Lung (tissue), 12 donors: ENCODE results near the gene SH3PXD2A. TPM values are rescaled to one million over a fixed set of nuclear protein-coding genes. Genes with fewer than 3 reads are reported as not detected.
A peak's percentile ranks its signal among the peaks of the same experiment; 100 is the strongest.

Experiments
- ATAC-seq: fragments of 200-7000 bp; cut with Tn5 transposase; one replicate; pipeline ENCODE4 v1.9.1; 2020; ENCODE audit warnings: moderate number of reproducible peaks; ENCODE audit not compliant: insufficient read depth, low FRiP score
- DNase-seq, 3 donors: peaks; one replicate each; pipeline ENCODE4 v3.0.0-alpha.2; 2013 to 2017
- H3K27ac ChIP-seq, 2 donors: one replicate each; pipeline ENCODE4 v1.5.1; 2013; ENCODE audit warnings: mild to moderate bottlenecking in 2 of 2, moderate library complexity in 2 of 2, control low read depth in 1 of 2, inconsistent platforms in 1 of 2, low read depth in 1 of 2, low read length in 1 of 2
- H3K27me3 ChIP-seq, 3 donors: one replicate each; pipeline ENCODE4 v1.5.1; 2013; ENCODE audit warnings: low read length in 2 of 3; ENCODE audit not compliant: control insufficient read depth in 3 of 3, insufficient read depth in 3 of 3
- H3K36me3 ChIP-seq, 4 donors: one replicate each; pipeline ENCODE4 v1.5.1; 2013; ENCODE audit warnings: low read length in 4 of 4, mild to moderate bottlenecking in 1 of 4, moderate library complexity in 1 of 4; ENCODE audit not compliant: control insufficient read depth in 4 of 4, insufficient read depth in 4 of 4
- H3K4me1 ChIP-seq, 5 donors: one replicate each; pipeline ENCODE4 v1.5.1; 2013; ENCODE audit warnings: low read length in 5 of 5, mild to moderate bottlenecking in 2 of 5, moderate library complexity in 1 of 5; ENCODE audit not compliant: control insufficient read depth in 5 of 5, insufficient read depth in 5 of 5
- H3K4me3 ChIP-seq: one replicate; pipeline ENCODE4 v1.5.1; 2013; ENCODE audit warnings: mild to moderate bottlenecking, control low read depth, moderate library complexity
- H3K9ac ChIP-seq, 2 donors: one replicate each; pipeline ENCODE4 v1.5.1; 2013; ENCODE audit warnings: low read length in 2 of 2, control low read depth in 1 of 2; ENCODE audit not compliant: insufficient read depth in 1 of 2
- H3K9me3 ChIP-seq, 4 donors: one replicate each; pipeline ENCODE4 v1.5.1; 2013; ENCODE audit warnings: low read length in 3 of 4, mild to moderate bottlenecking in 1 of 4, moderate library complexity in 1 of 4; ENCODE audit not compliant: control insufficient read depth in 4 of 4, insufficient read depth in 3 of 4
- CTCF ChIP-seq: IDR thresholded peaks from 2 replicates; pipeline ENCODE4 v1.5.1; 2012; ENCODE audit warnings: mild to moderate bottlenecking; ENCODE audit errors: control extremely low read depth, extremely low read depth
- WGBS, 2 donors: extraction: QIAGEN DNeasy Blood & Tissue Kit; methylation state at CpG; one replicate each; pipeline ENCODE4 v1.1.7; 2013; 5-methylcytosine and 5-hydroxymethylcytosine counted together
- polyA plus RNA-seq, 2 donors: library from polyadenylated mRNA; stranded (reverse); fragments of 200-250 nt; gene quantifications; one replicate each; pipeline ENCODE4 v1.2.1, GENCODE V29; 2013
- total RNA-seq, 2 donors: library from RNA; depleted of rRNA in 1 of 2; stranded (reverse); fragments of >200 nt in 1 of 2; gene quantifications; one replicate each; pipeline ENCODE4 v1.2.1, GENCODE V29; 2014 to 2021
- donor health status: control.
- donor health status: control.
- donor health status: Bipolar disorder and iron deficiency.
- donor health status: healthy.
- donor health status: DM: yes; HTN: yes; CAD: no.

SH3PXD2A gene
- total and polyA plus RNA-seq, 4 donors = 9.9 to 53.2 (median 29.2) TPM

GRCh38 chr10:103617602-103618385 is 237.6 kb downstream of the SH3PXD2A start:
- Histone ChIP-seq H3K27me3 (peaks cover 0 to 2% (median 0%) of the 10 kb centered on the region in 3 donors), H3K4me3 (no peak overlapping the region), H3K9me3 (no peaks in the 10 kb centered on the region), H3K36me3 (peaks cover 0 to 55% (median 47%) of the 10 kb centered on the region in 4 donors), H3K9ac (no peak overlapping the region), H3K4me1 (peaks cover 9 to 59% (median 36%) of the 10 kb centered on the region in 5 donors), H3K27ac (peak overlapping the region in 1 of 2 donors; percentile 38)
- WGBS, 2 donors = 88 to 92% methylated on average over 13 of the region's 13 CpGs
- TF ChIP-seq CTCF = no peak
- no peak for DNase-seq
- no peak for ATAC-seq

- no peak for ATAC-seq
- peaks cover 9 to 59% (median 36%) of the 10 kb centered on the region in 5 donors for H3K4me1 ChIP-seq
- 73 to 76% methylated on average over 20 of the region's 20 CpGs for WGBS, 2 donors
- no peaks in the 10 kb centered on the region for H3K9me3 ChIP-seq
- no peak for TF ChIP-seq CTCF
- peaks cover 0 to 2% (median 0%) of the 10 kb centered on the region in 3 donors for H3K27me3 ChIP-seq
- no peak overlapping the region for H3K9ac ChIP-seq
- H3K27ac ChIP-seq = peak overlapping the region in 1 of 2 donors; percentile 4
- DNase-seq = peak; percentile 82 to 94 (median 88)
- no peak overlapping the region for H3K4me3 ChIP-seq
- peaks cover 0 to 55% (median 47%) of the 10 kb centered on the region in 4 donors for H3K36me3 ChIP-seq
Measured at GRCh38 chr10:103616705-103617601, 238.4 kb downstream of the SH3PXD2A start.

DNA sequence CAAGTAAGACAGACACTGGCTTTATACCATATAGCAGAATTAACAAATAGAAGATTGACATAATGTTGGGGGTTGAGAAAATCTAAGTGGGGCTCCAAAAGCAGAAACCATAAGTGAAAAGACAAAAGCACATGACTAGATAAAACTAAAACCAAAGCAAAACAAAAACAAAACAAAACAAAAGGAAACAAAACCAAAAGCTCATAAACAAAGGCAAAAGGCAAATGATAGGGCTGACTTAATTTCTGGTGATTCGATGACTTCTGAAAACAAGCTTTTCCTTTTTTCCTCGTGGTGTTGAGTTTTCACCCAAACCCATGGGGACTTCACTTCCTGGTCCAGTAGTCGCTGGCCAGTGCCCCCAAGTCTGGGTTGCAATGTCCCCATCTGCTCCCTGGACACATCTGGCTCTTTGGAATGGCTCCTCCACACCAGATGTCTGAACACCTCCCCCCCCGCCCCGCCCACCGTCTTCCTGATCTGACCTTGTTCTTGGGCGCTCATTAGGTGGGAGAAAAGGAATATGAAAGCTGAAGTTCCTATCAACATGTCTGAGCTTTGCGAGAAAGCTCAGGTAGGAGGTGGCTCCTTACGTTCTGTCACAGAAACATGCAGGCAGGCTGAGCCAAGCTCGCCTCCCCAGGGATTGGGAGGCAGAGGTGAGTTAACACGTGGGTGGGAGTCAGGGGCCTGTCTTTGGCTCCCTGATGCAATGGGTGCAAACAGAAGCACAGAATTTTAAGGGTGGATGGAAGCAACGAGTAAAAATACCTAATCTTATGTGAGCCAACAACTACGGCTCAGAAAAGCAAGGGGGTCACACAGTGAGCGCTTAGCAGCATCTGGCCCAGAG is 240.8 kb downstream of the SH3PXD2A start:
- Histone ChIP-seq H3K4me3 (no peak overlapping the region), H3K4me1 (peaks cover 9 to 48% (median 29%) of the 10 kb centered on the region in 5 donors), H3K27ac (peak overlapping the region; percentile 9 to 15), H3K36me3 (peaks cover 3 to 53% (median 48%) of the 10 kb centered on the region in 4 donors), H3K9me3 (peaks cover 0 to 5% (median 0%) of the 10 kb centered on the region in 4 donors), H3K9ac (no peak overlapping the region), H3K27me3 (peaks cover 0 to 2% (median 0%) of the 10 kb centered on the region in 3 donors)
- 82 to 90% methylated on average over 14 of the region's 14 CpGs for WGBS, 2 donors
- no peak for DNase-seq
- no peak for TF ChIP-seq CTCF
- ATAC-seq = no peak
